DOHH2 (cell line): ENCODE measurements around the gene SIRT5.

ENCODE experiments used
- CTCF ChIP-seq: fragments of 200-600 bp; sonication (generic); IDR thresholded peaks from one replicate; pipeline ENCODE4 v1.5.1; 2014; ENCODE audit warnings: antibody characterized with exemption, mild to moderate bottlenecking, low read depth, low read length; ENCODE audit not compliant: poor library complexity, severe bottlenecking
- EZH2phosphoT487 ChIP-seq: fragments of 200-600 bp; sonication (generic); IDR thresholded peaks from 2 replicates; pipeline ENCODE4 v1.6.1; 2017; ENCODE audit warnings: borderline replicate concordance, mild to moderate bottlenecking, antibody characterized with exemption, low read length, moderate library complexity, mixed read lengths

- TF ChIP-seq CTCF: no peak
- no peak for TF ChIP-seq EZH2phosphoT487
Observed at GRCh38 chr6:13545885-13546284, 28.5 kb upstream of the SIRT5 start.
